ENCODE results near the gene PADI3.

DNA sequence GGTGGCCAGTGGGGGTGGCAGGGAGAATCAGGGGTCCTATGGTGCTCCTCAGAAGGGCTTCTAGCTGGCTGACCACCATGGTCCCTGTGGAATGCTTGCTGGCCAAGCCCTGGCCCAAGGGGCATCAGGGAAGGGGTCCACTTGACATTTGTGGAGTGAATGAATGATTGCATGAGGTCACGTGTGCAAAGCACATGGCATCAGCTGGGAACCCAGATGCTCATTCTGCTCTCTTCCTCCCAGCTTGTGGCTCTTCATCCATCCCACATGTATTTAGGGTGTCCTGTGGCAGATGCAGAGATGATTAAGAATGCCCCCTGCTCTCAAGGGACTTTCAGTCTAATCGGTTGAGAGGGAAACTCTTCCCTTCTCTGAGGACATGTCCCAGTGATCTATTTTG, 32.0 kb downstream of the PADI3 start:
- TF ChIP-seq, protein P1, sequence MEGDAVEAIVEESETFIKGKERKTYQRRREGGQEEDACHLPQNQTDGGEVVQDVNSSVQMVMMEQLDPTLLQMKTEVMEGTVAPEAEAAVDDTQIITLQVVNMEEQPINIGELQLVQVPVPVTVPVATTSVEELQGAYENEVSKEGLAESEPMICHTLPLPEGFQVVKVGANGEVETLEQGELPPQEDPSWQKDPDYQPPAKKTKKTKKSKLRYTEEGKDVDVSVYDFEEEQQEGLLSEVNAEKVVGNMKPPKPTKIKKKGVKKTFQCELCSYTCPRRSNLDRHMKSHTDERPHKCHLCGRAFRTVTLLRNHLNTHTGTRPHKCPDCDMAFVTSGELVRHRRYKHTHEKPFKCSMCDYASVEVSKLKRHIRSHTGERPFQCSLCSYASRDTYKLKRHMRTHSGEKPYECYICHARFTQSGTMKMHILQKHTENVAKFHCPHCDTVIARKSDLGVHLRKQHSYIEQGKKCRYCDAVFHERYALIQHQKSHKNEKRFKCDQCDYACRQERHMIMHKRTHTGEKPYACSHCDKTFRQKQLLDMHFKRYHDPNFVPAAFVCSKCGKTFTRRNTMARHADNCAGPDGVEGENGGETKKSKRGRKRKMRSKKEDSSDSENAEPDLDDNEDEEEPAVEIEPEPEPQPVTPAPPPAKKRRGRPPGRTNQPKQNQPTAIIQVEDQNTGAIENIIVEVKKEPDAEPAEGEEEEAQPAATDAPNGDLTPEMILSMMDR (conservative IDR thresholded peaks at IDR 0.05; ENCODE audit: low read depth in 2 of 2): no peak
- TF ChIP-seq EZH2phosphoT487 (IDR thresholded peaks at IDR 0.05; ENCODE audit: unreplicated experiment): no peak
- TF ChIP-seq CREB1 (CRISPR knock-in tag; IDR thresholded peaks at IDR 0.05; ENCODE audit: low read depth): no peak
- no peak for TF ChIP-seq POLR2AphosphoS5 (IDR thresholded peaks at IDR 0.05; ENCODE audit: low read depth)
- TF ChIP-seq, protein P2, sequence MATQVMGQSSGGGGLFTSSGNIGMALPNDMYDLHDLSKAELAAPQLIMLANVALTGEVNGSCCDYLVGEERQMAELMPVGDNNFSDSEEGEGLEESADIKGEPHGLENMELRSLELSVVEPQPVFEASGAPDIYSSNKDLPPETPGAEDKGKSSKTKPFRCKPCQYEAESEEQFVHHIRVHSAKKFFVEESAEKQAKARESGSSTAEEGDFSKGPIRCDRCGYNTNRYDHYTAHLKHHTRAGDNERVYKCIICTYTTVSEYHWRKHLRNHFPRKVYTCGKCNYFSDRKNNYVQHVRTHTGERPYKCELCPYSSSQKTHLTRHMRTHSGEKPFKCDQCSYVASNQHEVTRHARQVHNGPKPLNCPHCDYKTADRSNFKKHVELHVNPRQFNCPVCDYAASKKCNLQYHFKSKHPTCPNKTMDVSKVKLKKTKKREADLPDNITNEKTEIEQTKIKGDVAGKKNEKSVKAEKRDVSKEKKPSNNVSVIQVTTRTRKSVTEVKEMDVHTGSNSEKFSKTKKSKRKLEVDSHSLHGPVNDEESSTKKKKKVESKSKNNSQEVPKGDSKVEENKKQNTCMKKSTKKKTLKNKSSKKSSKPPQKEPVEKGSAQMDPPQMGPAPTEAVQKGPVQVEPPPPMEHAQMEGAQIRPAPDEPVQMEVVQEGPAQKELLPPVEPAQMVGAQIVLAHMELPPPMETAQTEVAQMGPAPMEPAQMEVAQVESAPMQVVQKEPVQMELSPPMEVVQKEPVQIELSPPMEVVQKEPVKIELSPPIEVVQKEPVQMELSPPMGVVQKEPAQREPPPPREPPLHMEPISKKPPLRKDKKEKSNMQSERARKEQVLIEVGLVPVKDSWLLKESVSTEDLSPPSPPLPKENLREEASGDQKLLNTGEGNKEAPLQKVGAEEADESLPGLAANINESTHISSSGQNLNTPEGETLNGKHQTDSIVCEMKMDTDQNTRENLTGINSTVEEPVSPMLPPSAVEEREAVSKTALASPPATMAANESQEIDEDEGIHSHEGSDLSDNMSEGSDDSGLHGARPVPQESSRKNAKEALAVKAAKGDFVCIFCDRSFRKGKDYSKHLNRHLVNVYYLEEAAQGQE (IDR thresholded peaks at IDR 0.05; ENCODE audit: unreplicated experiment): no peak
- TF ChIP-seq ZNF331 (CRISPR knock-in tag; IDR thresholded peaks at IDR 0.05; ENCODE audit: low read depth): no peak

Measured in GM23338 (cell line).